Breast epithelium (tissue), 3 donors: Measurements from ENCODE around the gene PPM1L.

Source experiments
- POLR2A ChIP-seq: fragments of 450-650 bp; IDR thresholded peaks from one replicate; pipeline ENCODE4 v1.6.1; 2016; ENCODE audit warnings: antibody characterized with exemption, mild to moderate bottlenecking, moderate library complexity
- TF ChIP-seq, protein P1 (sequence below), 3 donors: fragments of 450-650 bp; IDR thresholded peaks; one replicate each; pipeline ENCODE4 v1.5.1; 2016 to 2017; ENCODE audit warnings: antibody characterized with exemption in 3 of 3, mild to moderate bottlenecking in 3 of 3, moderate library complexity in 3 of 3

DNA sequence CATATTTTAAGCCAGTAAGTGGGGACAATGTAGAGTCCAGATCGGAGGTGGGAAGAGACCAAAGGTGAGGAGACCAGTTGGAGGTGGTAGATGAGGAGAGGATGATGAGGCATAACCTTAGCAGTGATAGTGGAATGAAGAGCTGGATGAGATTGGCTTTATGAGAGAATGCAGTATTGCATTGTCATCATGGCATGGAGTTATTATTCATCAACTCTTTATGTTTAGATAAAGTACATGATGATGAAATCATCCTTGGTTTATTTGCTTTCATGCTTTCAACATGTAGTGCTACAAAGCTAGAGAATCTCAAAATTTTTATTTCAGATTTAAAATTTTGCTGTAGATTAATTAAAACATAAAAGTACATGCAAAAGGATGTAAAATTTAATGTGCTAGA is 64.0 kb downstream of the PPM1L start:
- no peak for TF ChIP-seq POLR2A
- TF ChIP-seq, protein P1, sequence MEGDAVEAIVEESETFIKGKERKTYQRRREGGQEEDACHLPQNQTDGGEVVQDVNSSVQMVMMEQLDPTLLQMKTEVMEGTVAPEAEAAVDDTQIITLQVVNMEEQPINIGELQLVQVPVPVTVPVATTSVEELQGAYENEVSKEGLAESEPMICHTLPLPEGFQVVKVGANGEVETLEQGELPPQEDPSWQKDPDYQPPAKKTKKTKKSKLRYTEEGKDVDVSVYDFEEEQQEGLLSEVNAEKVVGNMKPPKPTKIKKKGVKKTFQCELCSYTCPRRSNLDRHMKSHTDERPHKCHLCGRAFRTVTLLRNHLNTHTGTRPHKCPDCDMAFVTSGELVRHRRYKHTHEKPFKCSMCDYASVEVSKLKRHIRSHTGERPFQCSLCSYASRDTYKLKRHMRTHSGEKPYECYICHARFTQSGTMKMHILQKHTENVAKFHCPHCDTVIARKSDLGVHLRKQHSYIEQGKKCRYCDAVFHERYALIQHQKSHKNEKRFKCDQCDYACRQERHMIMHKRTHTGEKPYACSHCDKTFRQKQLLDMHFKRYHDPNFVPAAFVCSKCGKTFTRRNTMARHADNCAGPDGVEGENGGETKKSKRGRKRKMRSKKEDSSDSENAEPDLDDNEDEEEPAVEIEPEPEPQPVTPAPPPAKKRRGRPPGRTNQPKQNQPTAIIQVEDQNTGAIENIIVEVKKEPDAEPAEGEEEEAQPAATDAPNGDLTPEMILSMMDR (IDR thresholded peaks at IDR 0.05), result no peak
